GM19324 (cell line): Measurements from ENCODE around the gene RBM45.
"Not testable (repeated sequence)": the region's sequence is repeated elsewhere in the genome, so short reads cannot be mapped to it uniquely, and the experiment has no call there.

Source experiments
- ATAC-seq: cut with Tn5 transposase; IDR thresholded peaks from one replicate; pipeline ENCODE4 v1.9.1; 2021; ENCODE audit warnings: mild to moderate bottlenecking, moderate library complexity; ENCODE audit not compliant: unreplicated experiment, low FRiP score

The RBM45 gene

GRCh38 chr2:178106053-178106452, 6.2 kb upstream of the RBM45 start:
- no peak for ATAC-seq

- no peak for ATAC-seq
Observed at GRCh38 chr2:178108176-178108575, 4.1 kb upstream of the RBM45 start.

GRCh38 chr2:178109813-178110212, 2.4 kb upstream of the RBM45 start:
- ATAC-seq: no peak

GRCh38 chr2:178110681-178111080, 1.6 kb upstream of the RBM45 start:
- ATAC-seq: no peak

- ATAC-seq: no peak
Observed at GRCh38 chr2:178111743-178112142, 494 bp upstream of the RBM45 start.

- ATAC-seq: peak; percentile 60
Observed at GRCh38 chr2:178114462-178114861, 2.2 kb downstream of the RBM45 start.

GRCh38 chr2:178115271-178115670, 3.0 kb downstream of the RBM45 start:
- no peak for ATAC-seq

- no peak for ATAC-seq
Observed at GRCh38 chr2:178117725-178118124, 5.5 kb downstream of the RBM45 start.

GRCh38 chr2:178119179-178119922, 7.1 kb downstream of the RBM45 start:
- no peak for ATAC-seq

- ATAC-seq: no peak
Observed at GRCh38 chr2:178123163-178123562, 10.9 kb downstream of the RBM45 start.

- no peak for ATAC-seq
Observed at GRCh38 chr2:178125125-178125524, 12.9 kb downstream of the RBM45 start.

GRCh38 chr2:178125862-178126261, 13.6 kb downstream of the RBM45 start:
- ATAC-seq: no peak

- ATAC-seq: no peak
Observed at GRCh38 chr2:178128836-178129630, 16.8 kb downstream of the RBM45 start.

- no peak for ATAC-seq
Observed at GRCh38 chr2:178136321-178137025, 24.2 kb downstream of the RBM45 start.

- ATAC-seq: no peak
Observed at GRCh38 chr2:178142274-178143065, 30.2 kb downstream of the RBM45 start.

GRCh38 chr2:178143481-178143880, 31.2 kb downstream of the RBM45 start:
- no peak for ATAC-seq

GRCh38 chr2:178152033-178152432, 39.8 kb downstream of the RBM45 start:
- no peak for ATAC-seq

GRCh38 chr2:178152542-178152941, 40.3 kb downstream of the RBM45 start:
- ATAC-seq: no peak

GRCh38 chr2:178152977-178153376, 40.7 kb downstream of the RBM45 start:
- no peak for ATAC-seq

- not testable (repeated sequence) for ATAC-seq
Observed at GRCh38 chr2:178153878-178154277, 41.6 kb downstream of the RBM45 start.
